HepG2 (cell line): ENCODE data around the gene SNURF. TPM values are rescaled to one million over a fixed set of nuclear protein-coding genes. Genes with fewer than 3 reads are reported as not detected.

Experiments
- ATAC-seq: fragments of 200-7000 bp; cut with Tn5 transposase; 3 replicates; pipeline ENCODE4 v1.9.1; 2020; ENCODE audit warnings: mild to moderate bottlenecking, moderate library complexity
- BruUV-seq: library from RNA; stranded (reverse); fragments of 400-500 nt; replicated peaks from 2 replicates; lab custom pipeline; 2021; lab: Mats Ljungman, UMichigan
- CTCF ChIA-PET: fragments of 300-600 bp; formaldehyde crosslinking; extraction: SDS; loops from one replicate; lab custom pipeline; 2021; ENCODE audit warnings: low total read pairs, inconsistent platforms, low intra/inter-chr PET ratio; lab: Yijun Ruan, JAX
- POLR2A ChIA-PET: fragments of 350-600 bp; sonication (Branson Sonifier 250); formaldehyde crosslinking; loops from one replicate; lab custom pipeline; 2020; ENCODE audit warnings: antibody characterized with exemption, inconsistent platforms; lab: Yijun Ruan, JAX
- DNase-seq: peaks from one replicate; pipeline ENCODE4 v3.0.0-alpha.2; 2015; ENCODE audit warnings: low spot score
- FAIRE-seq: peaks from 3 replicates; lab custom pipeline; 2011; peaks lifted over from hg19 to GRCh38; lab: Jason Lieb, UNC
- H2AFZ ChIP-seq: one replicate; pipeline ENCODE4 v1.6.1; 2011; ENCODE audit warnings: low read length, inconsistent platforms
- H3K27ac ChIP-seq: fragments of 300-600 bp; 3 replicates; pipeline ENCODE4 v1.8.0; 2011; ENCODE audit warnings: mixed run types, mild to moderate bottlenecking, mixed read lengths, low read length, inconsistent platforms; ENCODE audit not compliant: insufficient read depth; ENCODE audit errors: extremely low read length
- H3K27me3 ChIP-seq, 2 experiments: fragments of 200-600 bp in 1 of 2; 2 replicates in 1 of 2; 3 replicates in 1 of 2; pipeline versions ENCODE4 v1.6.0 to v1.8.0; 2011; ENCODE audit warnings: low read length in 2 of 2, mild to moderate bottlenecking in 2 of 2, moderate library complexity in 2 of 2, inconsistent platforms in 1 of 2; ENCODE audit not compliant: insufficient read depth in 2 of 2, control insufficient read depth in 1 of 2
- H3K36me3 ChIP-seq, 2 experiments: fragments of 200-600 bp in 1 of 2; replicated peaks in 1 of 2; 2 replicates in 1 of 2; 3 replicates in 1 of 2; pipeline versions ENCODE4 v1.5.1 to v1.8.0; 2011; ENCODE audit warnings: low read length in 2 of 2, inconsistent platforms in 1 of 2; ENCODE audit not compliant: insufficient read depth in 2 of 2, control insufficient read depth in 1 of 2
- H3K4me1 ChIP-seq: 2 replicates; pipeline ENCODE4 v1.5.1; 2012; ENCODE audit warnings: low read length, inconsistent platforms; ENCODE audit not compliant: insufficient read depth
- H3K4me2 ChIP-seq: 2 replicates; pipeline ENCODE4 v1.6.0; 2011; ENCODE audit warnings: low read depth, low read length, inconsistent platforms
- H3K4me3 ChIP-seq, 3 experiments: fragments of 200-600 bp in 1 of 3; sonication (generic), shearing (Covaris generic) in 1 of 3; replicated peaks in 1 of 3; 2 replicates each; pipeline ENCODE4 v1.5.1; 2011 to 2016; ENCODE audit warnings: low read length in 3 of 3, inconsistent platforms in 2 of 3, low read depth in 2 of 3, mild to moderate bottlenecking in 2 of 3, control low read depth in 1 of 3, mixed read lengths in 1 of 3; ENCODE audit not compliant: insufficient read depth in 1 of 3
- H3K79me2 ChIP-seq: one replicate; pipeline ENCODE4 v1.6.1; 2011; ENCODE audit warnings: low read length, inconsistent platforms; ENCODE audit not compliant: insufficient read depth
- H3K9ac ChIP-seq: 2 replicates; pipeline ENCODE4 v1.6.0; 2011; ENCODE audit warnings: mild to moderate bottlenecking, low read depth, low read length, inconsistent platforms; ENCODE audit not compliant: insufficient read depth
- H3K9me3 ChIP-seq: 2 replicates; pipeline ENCODE4 v1.5.1; 2012; ENCODE audit warnings: mild to moderate bottlenecking, low read length
- H4K20me1 ChIP-seq: 2 replicates; pipeline ENCODE4 v1.6.0; 2011; ENCODE audit warnings: inconsistent platforms, mild to moderate bottlenecking, low read length, moderate library complexity; ENCODE audit not compliant: insufficient read depth
- ELF4 ChIP-seq: sonication (generic); formaldehyde crosslinking; IDR thresholded peaks from 2 replicates; pipeline ENCODE4 v1.5.0; 2020; ENCODE audit warnings: missing genetic modification reagents, mild to moderate bottlenecking, moderate library complexity, borderline replicate concordance
- GATAD2A ChIP-seq: IDR thresholded peaks from 2 replicates; pipeline ENCODE4 v1.6.1; 2016
- IRX3 ChIP-seq: sonication (generic); formaldehyde crosslinking; IDR thresholded peaks from 2 replicates; pipeline ENCODE4 v1.8.1; 2023; ENCODE audit warnings: mild to moderate bottlenecking, low read depth, missing genetic modification reagents, borderline replicate concordance
- KDM1A ChIP-seq: IDR thresholded peaks from 2 replicates; pipeline ENCODE4 v1.6.1; 2016; ENCODE audit warnings: missing compliant biosample characterization
- PHF20 ChIP-seq: sonication (generic); formaldehyde crosslinking; IDR thresholded peaks from 2 replicates; pipeline ENCODE4 v1.5.0; 2020; ENCODE audit warnings: mild to moderate bottlenecking, missing genetic modification reagents
- PLRG1 ChIP-seq: fragments of 450-650 bp; conservative IDR thresholded peaks from 2 replicates; pipeline ENCODE4 v1.6.1; 2016
- RBAK ChIP-seq: sonication (generic); formaldehyde crosslinking; IDR thresholded peaks from 2 replicates; pipeline ENCODE4 v1.5.1; 2020; ENCODE audit warnings: mild to moderate bottlenecking, missing genetic modification reagents
- SMARCC2 ChIP-seq: fragments of 450-650 bp; IDR thresholded peaks from 2 replicates; pipeline ENCODE4 v1.6.1; 2017; ENCODE audit warnings: antibody characterized with exemption, mild to moderate bottlenecking
- ZNF121 ChIP-seq: sonication (generic); formaldehyde crosslinking; IDR thresholded peaks from 2 replicates; pipeline ENCODE4 v1.5.0; 2020; ENCODE audit warnings: mild to moderate bottlenecking, missing genetic modification reagents
- ZNF180 ChIP-seq: sonication (generic); formaldehyde crosslinking; IDR thresholded peaks from 2 replicates; pipeline ENCODE4 v1.4.0; 2020; ENCODE audit warnings: low read depth, missing genetic modification reagents, borderline replicate concordance
- ZNF547 ChIP-seq: sonication (generic); formaldehyde crosslinking; IDR thresholded peaks from 2 replicates; pipeline ENCODE4 v1.5.1; 2020; ENCODE audit warnings: mild to moderate bottlenecking, missing genetic modification reagents
- ZNF652 ChIP-seq: IDR thresholded peaks from 2 replicates; pipeline ENCODE4 v1.6.1; 2016; ENCODE audit warnings: low read depth, borderline replicate concordance
- ZNF746 ChIP-seq: sonication (generic); formaldehyde crosslinking; IDR thresholded peaks from 2 replicates; pipeline ENCODE4 v1.8.0; 2022; ENCODE audit warnings: mild to moderate bottlenecking, missing genetic modification reagents
- ZNF772 ChIP-seq: sonication (generic); formaldehyde crosslinking; IDR thresholded peaks from 2 replicates; pipeline ENCODE4 v1.5.0; 2020; ENCODE audit warnings: mild to moderate bottlenecking, missing genetic modification reagents
- ZNF792 ChIP-seq: IDR thresholded peaks from 2 replicates; pipeline ENCODE4 v1.6.1; 2016
- WGBS: methylation state at CpG from one replicate; pipeline ENCODE4 v1.1.6; 2017; ENCODE audit warnings: low lambda C conversion rate; 5-methylcytosine and 5-hydroxymethylcytosine counted together
- in situ Hi-C: cut with HindIII; loops from 2 replicates; pipeline ENCODE4 v1.10.0; 2017; ENCODE audit warnings: low pct_unique_long_range_greater_than_20kb; ENCODE audit not compliant: extremely low pct_ligation_motif_present
- intact Hi-C: fragments of 100-400 bp; cut with micrococcal nuclease; formaldehyde crosslinking; loops from one replicate; pipeline ENCODE4 v1.10.0; 2022; ENCODE audit not compliant: unreplicated experiment
- polyA plus RNA-seq, 8 experiments: library from polyadenylated mRNA; depleted of rRNA in 3 of 8; stranded (reverse) in 7 of 8; unstranded in 1 of 8; fragments of >200 nt; fragmentation: Illumina TruSeq in 4 of 8; extraction: Trizol in 4 of 8; gene quantifications; 2 replicates each; pipeline versions ENCODE4 v1.2.1 to v1.2.3, GENCODE V29; 2011 to 2016; ENCODE audit warnings: low read depth in 4 of 8, missing spikeins in 1 of 8, mixed read lengths in 1 of 8; ENCODE audit not compliant: insufficient read depth in 1 of 8
- total RNA-seq, 5 experiments: library from RNA; depleted of rRNA; stranded (reverse); fragments of >200 nt; fragmentation: Illumina TruSeq; extraction: Trizol; gene quantifications; 2 replicates each; pipeline ENCODE4 v1.2.3, GENCODE V29; 2016; ENCODE audit warnings: low read depth in 1 of 5
- TF ChIP-seq, protein P1 (sequence below): sonication (generic); formaldehyde crosslinking; IDR thresholded peaks from 2 replicates; pipeline ENCODE4 v1.5.1; 2020; ENCODE audit warnings: missing genetic modification reagents, mild to moderate bottlenecking, borderline replicate concordance
- TF ChIP-seq, protein P2 (sequence below): IDR thresholded peaks from 2 replicates; pipeline ENCODE4 v1.6.1; 2012; ENCODE audit warnings: low read depth, low read length, improper control_type of control experiment
- TF ChIP-seq, protein P3 (sequence below): sonication (generic); formaldehyde crosslinking; IDR thresholded peaks from 2 replicates; pipeline ENCODE4 v1.5.0; 2020; ENCODE audit warnings: missing genetic modification reagents
- TF ChIP-seq, protein P4 (sequence below): sonication (generic); formaldehyde crosslinking; IDR thresholded peaks from 2 replicates; pipeline ENCODE4 v1.4.0; 2020; ENCODE audit warnings: mild to moderate bottlenecking, missing genetic modification reagents

SNURF gene
- total and polyA plus RNA-seq, 2 of the 13 experiments (the other 11 are each of a cell fraction or from before 2014, with no cell fraction given) = 2.1 to 7.6 TPM

DNA sequence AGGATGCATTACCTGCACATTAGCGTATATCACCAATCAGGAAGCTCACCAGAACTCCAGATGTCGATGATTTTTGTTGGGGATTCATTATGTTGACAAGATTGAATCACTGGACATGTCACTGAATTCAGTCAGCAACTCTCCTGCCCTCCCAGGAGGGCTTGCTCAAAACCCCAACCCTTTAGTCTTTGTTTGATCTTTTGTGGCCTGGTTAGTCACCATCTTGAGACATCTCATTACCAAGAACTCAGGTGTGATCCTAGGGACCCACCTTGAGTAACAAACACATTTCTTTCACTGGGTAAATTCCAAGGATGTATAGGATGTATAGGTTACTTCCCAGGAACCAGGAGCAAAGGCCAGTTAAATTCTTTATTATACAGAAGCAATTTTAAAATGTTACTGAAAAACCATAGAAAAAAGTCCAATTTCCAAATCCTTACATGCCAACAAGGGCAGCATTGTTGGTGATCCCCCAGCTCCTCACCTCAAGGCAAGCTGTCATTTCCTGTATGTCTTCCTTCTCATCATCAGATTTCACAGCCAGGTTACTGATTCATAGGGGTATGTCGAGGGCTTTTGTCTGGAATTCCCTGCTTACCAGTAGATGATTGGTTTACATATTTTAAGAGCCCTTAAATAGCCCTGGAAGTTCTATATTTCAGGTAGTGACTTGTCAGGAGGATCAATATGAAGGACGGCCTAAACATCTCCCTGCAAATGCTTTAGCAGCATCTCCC is 11.7 kb downstream of the SNURF start (continued):
- TF ChIP-seq, protein P1, sequence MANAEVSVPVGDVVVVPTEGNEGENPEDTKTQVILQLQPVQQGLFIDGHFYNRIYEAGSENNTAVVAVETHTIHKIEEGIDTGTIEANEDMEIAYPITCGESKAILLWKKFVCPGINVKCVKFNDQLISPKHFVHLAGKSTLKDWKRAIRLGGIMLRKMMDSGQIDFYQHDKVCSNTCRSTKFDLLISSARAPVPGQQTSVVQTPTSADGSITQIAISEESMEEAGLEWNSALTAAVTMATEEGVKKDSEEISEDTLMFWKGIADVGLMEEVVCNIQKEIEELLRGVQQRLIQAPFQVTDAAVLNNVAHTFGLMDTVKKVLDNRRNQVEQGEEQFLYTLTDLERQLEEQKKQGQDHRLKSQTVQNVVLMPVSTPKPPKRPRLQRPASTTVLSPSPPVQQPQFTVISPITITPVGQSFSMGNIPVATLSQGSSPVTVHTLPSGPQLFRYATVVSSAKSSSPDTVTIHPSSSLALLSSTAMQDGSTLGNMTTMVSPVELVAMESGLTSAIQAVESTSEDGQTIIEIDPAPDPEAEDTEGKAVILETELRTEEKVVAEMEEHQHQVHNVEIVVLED (CRISPR knock-in tag) = no peak
- no peak for TF ChIP-seq ELF4 (CRISPR knock-in tag)
- TF ChIP-seq ZNF121 = no peak

DNA sequence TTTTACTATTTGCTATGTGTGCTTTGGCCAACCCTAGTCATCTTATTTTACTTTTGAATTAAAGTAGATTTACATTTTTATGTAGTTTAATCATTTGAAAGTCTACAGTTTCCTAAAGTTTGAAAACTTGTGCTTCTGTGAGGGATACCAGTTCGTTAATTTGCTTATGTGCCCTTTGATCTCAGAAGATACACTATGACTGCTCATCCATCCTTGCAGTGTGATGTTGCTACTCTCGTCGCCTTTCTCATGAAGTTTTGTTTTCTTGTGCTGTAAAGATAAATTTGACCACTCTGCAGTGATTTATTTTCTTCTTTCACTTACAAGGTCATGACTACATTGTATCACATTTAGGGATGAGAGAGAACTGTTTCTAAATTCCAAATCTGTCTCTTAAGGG is 16.3 kb downstream of the SNURF start:
- DNase-seq (no peak), FAIRE-seq (no peak), ATAC-seq (no peak)
- Histone ChIP-seq H3K9ac (no peak overlapping the region), H3K36me3 (peaks cover 0 to 33% of the 10 kb centered on the region in 2 experiments; a peak in 3 of 5 replicates), H3K4me1 (no peaks in the 10 kb centered on the region), H3K27me3 (no peaks in the 10 kb centered on the region), H3K79me2 (peaks cover 6% of the 10 kb centered on the region), H3K27ac (no peak overlapping the region), H3K4me2 (no peak overlapping the region), H2AFZ (no peak overlapping the region), H4K20me1 (no peaks in the 10 kb centered on the region), H3K9me3 (peaks cover 58% of the 10 kb centered on the region), H3K4me3 (no peak overlapping the region)
- ChIA-PET CTCF (no interaction called here), POLR2A (no interaction called here)
- intact Hi-C loops = no loop called here
- 62% methylated on average over 3 of the region's 3 CpGs for WGBS
- in situ Hi-C loops = no loop called here
- BruUV-seq = no TSS peak
- TF ChIP-seq, protein P2, sequence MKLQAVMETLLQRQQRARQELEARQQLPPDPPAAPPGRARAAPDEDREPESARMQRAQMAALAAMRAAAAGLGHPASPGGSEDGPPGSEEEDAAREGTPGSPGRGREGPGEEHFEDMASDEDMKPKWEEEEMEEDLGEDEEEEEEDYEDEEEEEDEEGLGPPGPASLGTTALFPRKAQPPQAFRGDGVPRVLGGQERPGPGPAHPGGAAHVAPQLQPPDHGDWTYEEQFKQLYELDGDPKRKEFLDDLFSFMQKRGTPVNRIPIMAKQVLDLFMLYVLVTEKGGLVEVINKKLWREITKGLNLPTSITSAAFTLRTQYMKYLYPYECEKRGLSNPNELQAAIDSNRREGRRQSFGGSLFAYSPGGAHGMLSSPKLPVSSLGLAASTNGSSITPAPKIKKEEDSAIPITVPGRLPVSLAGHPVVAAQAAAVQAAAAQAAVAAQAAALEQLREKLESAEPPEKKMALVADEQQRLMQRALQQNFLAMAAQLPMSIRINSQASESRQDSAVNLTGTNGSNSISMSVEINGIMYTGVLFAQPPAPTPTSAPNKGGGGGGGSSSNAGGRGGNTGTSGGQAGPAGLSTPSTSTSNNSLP = no peak
- TF ChIP-seq KDM1A (CRISPR knock-in tag) (no peak), ZNF547 (CRISPR knock-in tag) (no peak), ZNF180 (CRISPR knock-in tag) (no peak), PLRG1 (no peak), GATAD2A (no peak), ZNF746 (CRISPR knock-in tag) (no peak), RBAK (no peak), ZNF772 (CRISPR knock-in tag) (no peak), ZNF652 (CRISPR knock-in tag) (no peak), IRX3 (CRISPR knock-in tag) (no peak), ZNF792 (CRISPR knock-in tag) (no peak), SMARCC2 (no peak), PHF20 (CRISPR knock-in tag) (no peak)
- TF ChIP-seq, protein P3, sequence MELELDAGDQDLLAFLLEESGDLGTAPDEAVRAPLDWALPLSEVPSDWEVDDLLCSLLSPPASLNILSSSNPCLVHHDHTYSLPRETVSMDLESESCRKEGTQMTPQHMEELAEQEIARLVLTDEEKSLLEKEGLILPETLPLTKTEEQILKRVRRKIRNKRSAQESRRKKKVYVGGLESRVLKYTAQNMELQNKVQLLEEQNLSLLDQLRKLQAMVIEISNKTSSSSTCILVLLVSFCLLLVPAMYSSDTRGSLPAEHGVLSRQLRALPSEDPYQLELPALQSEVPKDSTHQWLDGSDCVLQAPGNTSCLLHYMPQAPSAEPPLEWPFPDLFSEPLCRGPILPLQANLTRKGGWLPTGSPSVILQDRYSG (CRISPR knock-in tag) = no peak
- TF ChIP-seq, protein P4, sequence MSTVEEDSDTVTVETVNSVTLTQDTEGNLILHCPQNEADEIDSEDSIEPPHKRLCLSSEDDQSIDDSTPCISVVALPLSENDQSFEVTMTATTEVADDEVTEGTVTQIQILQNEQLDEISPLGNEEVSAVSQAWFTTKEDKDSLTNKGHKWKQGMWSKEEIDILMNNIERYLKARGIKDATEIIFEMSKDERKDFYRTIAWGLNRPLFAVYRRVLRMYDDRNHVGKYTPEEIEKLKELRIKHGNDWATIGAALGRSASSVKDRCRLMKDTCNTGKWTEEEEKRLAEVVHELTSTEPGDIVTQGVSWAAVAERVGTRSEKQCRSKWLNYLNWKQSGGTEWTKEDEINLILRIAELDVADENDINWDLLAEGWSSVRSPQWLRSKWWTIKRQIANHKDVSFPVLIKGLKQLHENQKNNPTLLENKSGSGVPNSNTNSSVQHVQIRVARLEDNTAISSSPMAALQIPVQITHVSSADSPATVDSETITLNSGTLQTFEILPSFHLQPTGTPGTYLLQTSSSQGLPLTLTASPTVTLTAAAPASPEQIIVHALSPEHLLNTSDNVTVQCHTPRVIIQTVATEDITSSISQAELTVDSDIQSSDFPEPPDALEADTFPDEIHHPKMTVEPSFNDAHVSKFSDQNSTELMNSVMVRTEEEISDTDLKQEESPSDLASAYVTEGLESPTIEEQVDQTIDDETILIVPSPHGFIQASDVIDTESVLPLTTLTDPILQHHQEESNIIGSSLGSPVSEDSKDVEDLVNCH (CRISPR knock-in tag) = no peak
